IPS-18c (cell line): Measurements from ENCODE around the gene NPDC1.
A peak's percentile ranks its signal among the peaks of the same experiment; 100 is the strongest.

Source experiments
- H3K4me3 ChIP-seq: 2 replicates; pipeline ENCODE4 v1.7.0; 2013; ENCODE audit warnings: low read depth, mild to moderate bottlenecking, low read length, moderate library complexity; ENCODE audit not compliant: insufficient read depth
- H3K9me3 ChIP-seq: one replicate; pipeline ENCODE4 v1.6.1; 2013; ENCODE audit warnings: mild to moderate bottlenecking, low read length, moderate library complexity; ENCODE audit not compliant: control insufficient read depth, insufficient read depth

NPDC1 gene, protein sequence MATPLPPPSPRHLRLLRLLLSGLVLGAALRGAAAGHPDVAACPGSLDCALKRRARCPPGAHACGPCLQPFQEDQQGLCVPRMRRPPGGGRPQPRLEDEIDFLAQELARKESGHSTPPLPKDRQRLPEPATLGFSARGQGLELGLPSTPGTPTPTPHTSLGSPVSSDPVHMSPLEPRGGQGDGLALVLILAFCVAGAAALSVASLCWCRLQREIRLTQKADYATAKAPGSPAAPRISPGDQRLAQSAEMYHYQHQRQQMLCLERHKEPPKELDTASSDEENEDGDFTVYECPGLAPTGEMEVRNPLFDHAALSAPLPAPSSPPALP

DNA sequence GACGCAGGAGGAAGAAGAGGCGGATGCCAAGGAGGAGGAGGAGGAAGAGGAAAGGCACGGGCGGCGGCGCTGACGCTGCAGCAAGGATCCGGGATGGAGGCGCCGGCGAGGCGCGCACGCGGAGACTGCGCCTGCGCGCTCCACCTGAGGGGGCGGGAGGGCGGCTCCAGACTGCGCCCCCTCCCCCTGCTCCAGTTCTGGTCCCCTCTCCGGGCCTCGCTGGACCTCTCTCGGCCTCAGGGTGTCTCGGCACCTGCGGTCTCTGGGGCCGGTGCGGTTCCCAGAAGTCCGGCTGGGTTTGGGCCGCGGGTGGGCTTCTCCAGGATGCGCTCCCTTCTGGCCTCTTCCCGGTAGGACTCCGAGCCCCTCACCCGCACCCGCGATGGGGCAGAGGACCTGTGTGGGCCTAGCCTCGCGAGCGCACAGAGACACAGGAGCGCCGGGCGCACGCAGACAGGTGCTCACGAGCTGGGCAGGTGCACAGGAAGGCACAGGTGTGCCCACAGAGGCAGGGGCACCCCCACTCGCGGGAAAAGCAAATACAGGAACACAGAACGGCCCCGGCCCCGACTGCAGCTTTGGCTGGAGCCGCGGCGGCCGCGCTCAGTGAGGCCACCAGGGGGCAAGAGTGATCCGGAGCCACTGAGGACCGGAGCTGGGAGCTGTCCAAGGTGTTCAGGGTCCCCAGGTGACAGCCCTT, at the start of gene NPDC1:
Gene NPDC1 (minus strand): TSS at position 90 of the 700 bp plus-strand sequence. CDS start 188 bp downstream, outside the sequence.
- H3K4me3 ChIP-seq: peak within 1 kb of the TSS; percentile 59
- H3K9me3 ChIP-seq: no peaks in the 10 kb centered on the region

- H3K9me3 ChIP-seq: peaks cover 3% of the 10 kb centered on the region
- H3K4me3 ChIP-seq: no peak overlapping the region
Observed at GRCh38 chr9:137089232-137089947, 43.4 kb upstream of the NPDC1 start.

DNA sequence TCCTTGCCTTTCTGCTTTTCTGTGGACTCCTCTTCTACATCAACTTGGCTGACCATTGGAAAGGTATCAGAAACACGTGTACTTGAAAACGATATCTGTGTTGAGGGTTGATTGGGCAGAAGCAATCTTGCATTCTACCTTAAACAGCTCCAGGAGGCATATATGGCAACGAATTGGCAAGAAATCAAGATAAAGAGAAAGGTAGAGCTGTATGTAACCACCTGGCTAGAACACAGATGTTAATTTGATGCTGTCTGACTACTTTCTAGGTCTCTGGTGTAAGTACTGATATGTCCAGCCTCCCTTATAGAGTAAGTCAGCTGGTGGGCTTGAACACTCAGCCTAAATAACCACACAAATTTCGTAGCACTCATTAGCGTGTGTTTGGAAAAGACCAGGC, 42.1 kb upstream of the NPDC1 start:
- Histone ChIP-seq H3K4me3 (no peak overlapping the region), H3K9me3 (peaks cover 3% of the 10 kb centered on the region)

- Histone ChIP-seq H3K4me3 (peak overlapping the region; percentile 79), H3K9me3 (peaks cover 3% of the 10 kb centered on the region)
Observed at GRCh38 chr9:137087409-137087925, 41.5 kb upstream of the NPDC1 start.

- Histone ChIP-seq H3K4me3 (peak within 1 kb of the TSS; percentile 79), H3K9me3 (peaks cover 3% of the 10 kb centered on the region)
Observed at GRCh38 chr9:137086531-137087408, 40.8 kb upstream of the NPDC1 start, which contains the start of gene MAN1B1. MAN1B1 (plus strand) TSS chr9:137086985; CDS start chr9:137087000, 15 bp downstream.

- Histone ChIP-seq H3K9me3 (peaks cover 3% of the 10 kb centered on the region), H3K4me3 (peak overlapping the region; percentile 79)
Observed at GRCh38 chr9:137085920-137086530, 40.0 kb upstream of the NPDC1 start.

- Histone ChIP-seq H3K9me3 (peaks cover 3% of the 10 kb centered on the region), H3K4me3 (no peak overlapping the region)
Observed at GRCh38 chr9:137084526-137084925, 38.5 kb upstream of the NPDC1 start.

DNA sequence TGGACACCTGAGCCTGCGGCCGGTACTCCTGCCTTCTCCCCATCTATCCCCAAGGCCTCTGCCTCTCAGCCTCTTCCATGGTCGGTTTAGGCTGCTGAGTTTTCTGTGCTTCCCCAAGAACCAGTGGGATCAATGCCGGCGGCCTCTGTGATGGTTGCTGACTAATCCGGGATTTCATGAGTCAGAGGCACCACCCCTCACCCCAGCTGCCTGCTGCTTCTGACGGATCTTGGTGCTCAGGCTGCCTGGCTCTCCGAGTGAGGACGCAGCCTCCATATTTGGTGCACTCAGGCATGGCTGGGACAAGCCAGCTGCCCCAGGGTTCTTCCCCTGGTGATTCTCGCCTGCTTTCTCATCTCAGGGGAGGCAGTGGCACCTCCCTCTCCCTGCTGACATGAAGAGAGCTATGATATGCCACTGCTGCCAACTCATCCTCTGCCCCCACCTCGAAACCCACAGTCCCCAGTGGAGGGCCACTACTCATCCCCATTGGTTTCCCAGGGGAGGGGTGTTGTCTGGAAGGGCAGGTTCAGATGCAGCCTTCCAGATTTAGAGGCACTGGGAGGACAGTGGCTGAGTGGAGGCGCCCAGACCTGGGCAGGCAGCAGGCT, 37.5 kb upstream of the NPDC1 start:
- H3K9me3 ChIP-seq: peaks cover 3% of the 10 kb centered on the region
- H3K4me3 ChIP-seq: no peak overlapping the region

- Histone ChIP-seq H3K9me3 (peaks cover 3% of the 10 kb centered on the region), H3K4me3 (no peak overlapping the region)
Observed at GRCh38 chr9:137082925-137083290, 36.9 kb upstream of the NPDC1 start.

DNA sequence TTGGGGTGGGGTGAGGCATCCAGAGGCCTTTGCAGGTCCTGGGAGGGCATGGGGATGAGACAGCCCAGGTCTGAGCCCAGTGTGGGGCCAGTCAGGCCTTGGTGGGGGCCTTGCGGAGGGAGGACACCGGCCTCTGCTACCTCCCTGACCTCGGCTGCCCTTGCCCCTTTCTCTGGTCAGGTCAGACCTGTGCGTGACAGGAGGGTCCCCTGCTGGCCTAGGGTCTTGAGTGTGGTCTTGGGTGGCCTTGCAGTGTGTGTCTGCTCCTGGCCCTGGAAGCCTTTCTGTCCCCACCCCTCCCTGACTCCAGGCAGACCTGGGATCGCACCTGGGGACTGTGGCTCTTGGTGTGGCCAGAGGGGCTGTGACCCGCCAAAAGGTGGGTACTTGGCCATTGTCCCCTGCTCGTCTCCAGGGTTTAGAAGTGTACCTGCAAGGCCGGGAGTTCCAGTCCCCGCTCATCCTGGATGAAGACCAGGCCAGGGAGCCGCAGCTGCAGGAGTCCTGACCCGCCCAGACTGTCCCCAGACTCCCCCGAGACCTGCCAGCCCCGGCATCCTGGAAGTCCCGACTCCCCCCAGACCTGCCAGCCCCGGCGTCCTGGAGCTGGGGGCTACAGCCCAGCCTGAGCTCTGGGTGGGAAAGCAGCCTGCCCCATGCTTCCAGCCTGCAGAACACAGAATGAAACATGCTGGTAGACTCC, 36.4 kb upstream of the NPDC1 start:
- peaks cover 2% of the 10 kb centered on the region for H3K9me3 ChIP-seq
- H3K4me3 ChIP-seq: no peak overlapping the region

GRCh38 chr9:137080260-137081122, 34.5 kb upstream of the NPDC1 start:
- Histone ChIP-seq H3K4me3 (no peak overlapping the region), H3K9me3 (no peaks in the 10 kb centered on the region)

GRCh38 chr9:137079401-137079787, 33.4 kb upstream of the NPDC1 start:
- Histone ChIP-seq H3K9me3 (no peaks in the 10 kb centered on the region), H3K4me3 (no peak overlapping the region)

DNA sequence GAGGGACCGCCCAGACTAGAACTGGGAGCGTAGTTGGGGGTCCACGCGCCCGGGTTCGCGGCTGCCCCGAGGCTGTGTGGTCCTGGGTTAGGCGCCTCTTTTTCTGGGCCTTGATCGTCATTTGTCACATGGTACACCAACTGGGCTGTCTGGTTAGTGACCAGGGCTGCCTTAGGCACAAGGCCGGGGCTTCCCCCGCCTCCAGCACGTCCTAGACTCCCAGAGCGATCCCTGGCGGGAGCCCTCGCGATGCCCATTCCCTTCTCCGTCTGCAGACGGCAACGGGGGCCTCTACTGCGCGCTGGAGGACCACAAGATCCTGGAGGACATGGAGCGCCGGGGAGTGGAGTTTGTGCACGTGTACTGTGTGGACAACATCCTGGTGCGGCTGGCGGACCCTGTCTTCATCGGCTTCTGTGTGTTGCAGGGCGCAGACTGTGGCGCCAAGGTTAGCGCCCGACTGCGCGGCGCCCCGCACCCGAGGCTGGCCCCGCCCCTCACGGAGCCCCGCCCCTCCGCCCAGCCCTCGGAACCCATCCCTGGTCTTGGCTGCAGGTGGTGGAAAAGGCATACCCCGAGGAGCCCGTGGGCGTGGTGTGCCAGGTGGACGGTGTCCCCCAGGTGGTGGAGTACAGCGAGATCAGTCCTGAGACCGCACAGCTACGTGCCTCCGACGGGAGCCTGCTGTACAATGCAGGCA, 32.9 kb upstream of the NPDC1 start:
- H3K4me3 ChIP-seq: peak overlapping the region; percentile 52
- H3K9me3 ChIP-seq: no peaks in the 10 kb centered on the region
